Measurements from ENCODE around the gene NR5A2.

- TF ChIP-seq CTCF (IDR thresholded peaks at IDR 0.05) (no peak), POLR2A (IDR thresholded peaks at IDR 0.05) (no peak)
These were observed 126.7 kb downstream of the NR5A2 start for GRCh38 chr1:200154069-200154767.
